Gastrocnemius medialis (tissue), 4 donors: ENCODE results near the gene GPRIN1.

Source experiments
- CTCF ChIP-seq, 5 experiments: fragments of 450-650 bp in 3 of 5; fragments of 200-600 bp in 2 of 5; sonication (generic) in 2 of 5; IDR thresholded peaks in 4 of 5; conservative IDR thresholded peaks in 1 of 5; 1 replicate in 4 of 5; 2 replicates in 1 of 5; pipeline ENCODE4 v1.5.1; 2016 to 2019; ENCODE audit warnings: antibody characterized with exemption in 5 of 5, mild to moderate bottlenecking in 3 of 5, moderate library complexity in 3 of 5
- POLR2A ChIP-seq, 2 donors: fragments of 450-650 bp; IDR thresholded peaks; one replicate each; pipeline ENCODE4 v1.6.1; 2017; ENCODE audit warnings: antibody characterized with exemption in 2 of 2, mild to moderate bottlenecking in 2 of 2, moderate library complexity in 2 of 2

GRCh38 chr5:176647030-176647842, 37.3 kb upstream of the GPRIN1 start, which contains the start of gene TSPAN17:
- TF ChIP-seq POLR2A (IDR thresholded peaks at IDR 0.05) (peak; percentile 65 to 67), CTCF (IDR thresholded peaks at IDR 0.05 in 4 of 5, conservative IDR thresholded peaks at IDR 0.05 in 1 of 5) (peak in 4 of 5 experiments; percentile 25 to 58 (median 48))
